Loucy (cell line): Measurements from ENCODE around the gene STYXL2.

ENCODE experiments used
- EZH2phosphoT487 ChIP-seq: fragments of 200-600 bp; IDR thresholded peaks from 2 replicates; pipeline ENCODE4 v1.6.1; 2018; ENCODE audit warnings: antibody characterized with exemption, mild to moderate bottlenecking, moderate library complexity, borderline replicate concordance
- TF ChIP-seq, protein P1 (sequence below): fragments of 200-600 bp; sonication (generic); conservative IDR thresholded peaks from 2 replicates; pipeline ENCODE4 v1.5.1; 2014; ENCODE audit warnings: mild to moderate bottlenecking, antibody characterized with exemption, low read length

DNA sequence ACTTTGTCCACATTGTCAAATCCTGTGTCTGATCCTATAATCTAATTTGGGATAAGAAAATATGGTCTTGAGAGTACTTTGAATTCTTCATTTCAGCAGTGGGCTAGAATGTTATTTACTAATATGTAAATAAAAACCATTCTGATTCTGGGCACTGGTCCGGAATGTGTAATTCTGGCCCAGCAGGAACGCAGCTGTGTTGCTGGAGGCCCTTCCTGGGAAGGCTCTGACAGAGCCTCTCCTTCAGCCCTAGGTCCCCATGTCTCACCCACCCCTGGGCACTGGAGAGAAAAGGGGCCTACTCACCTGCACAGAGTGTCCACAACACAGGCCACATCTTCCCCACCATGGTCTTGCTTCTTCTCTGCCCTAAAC is 3.9 kb upstream of the STYXL2 start:
- TF ChIP-seq, protein P1, sequence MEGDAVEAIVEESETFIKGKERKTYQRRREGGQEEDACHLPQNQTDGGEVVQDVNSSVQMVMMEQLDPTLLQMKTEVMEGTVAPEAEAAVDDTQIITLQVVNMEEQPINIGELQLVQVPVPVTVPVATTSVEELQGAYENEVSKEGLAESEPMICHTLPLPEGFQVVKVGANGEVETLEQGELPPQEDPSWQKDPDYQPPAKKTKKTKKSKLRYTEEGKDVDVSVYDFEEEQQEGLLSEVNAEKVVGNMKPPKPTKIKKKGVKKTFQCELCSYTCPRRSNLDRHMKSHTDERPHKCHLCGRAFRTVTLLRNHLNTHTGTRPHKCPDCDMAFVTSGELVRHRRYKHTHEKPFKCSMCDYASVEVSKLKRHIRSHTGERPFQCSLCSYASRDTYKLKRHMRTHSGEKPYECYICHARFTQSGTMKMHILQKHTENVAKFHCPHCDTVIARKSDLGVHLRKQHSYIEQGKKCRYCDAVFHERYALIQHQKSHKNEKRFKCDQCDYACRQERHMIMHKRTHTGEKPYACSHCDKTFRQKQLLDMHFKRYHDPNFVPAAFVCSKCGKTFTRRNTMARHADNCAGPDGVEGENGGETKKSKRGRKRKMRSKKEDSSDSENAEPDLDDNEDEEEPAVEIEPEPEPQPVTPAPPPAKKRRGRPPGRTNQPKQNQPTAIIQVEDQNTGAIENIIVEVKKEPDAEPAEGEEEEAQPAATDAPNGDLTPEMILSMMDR, result no peak
- TF ChIP-seq EZH2phosphoT487, result no peak
